Endothelial cell of umbilical vein (primary cell): ENCODE measurements around the gene UVRAG.

Experiments used
- CTCF ChIP-seq, 2 donors: IDR thresholded peaks; 1 replicate in 1 of 2; 2 replicates in 1 of 2; pipeline ENCODE4 v1.5.1; 2011; ENCODE audit warnings: low read length in 2 of 2, mild to moderate bottlenecking in 2 of 2, moderate library complexity in 2 of 2, control low read depth in 1 of 2, inconsistent platforms in 1 of 2, low read depth in 1 of 2; ENCODE audit not compliant: insufficient read depth in 1 of 2; ENCODE audit errors: extremely low read depth in 1 of 2
- EZH2 ChIP-seq: IDR thresholded peaks from 2 replicates; pipeline ENCODE4 v1.6.1; 2012; ENCODE audit warnings: borderline replicate concordance, low read depth, mild to moderate bottlenecking, moderate library complexity, low read length, inconsistent platforms; ENCODE audit not compliant: severe bottlenecking
- JUN ChIP-seq: IDR thresholded peaks from 2 replicates; pipeline ENCODE4 v1.6.1; 2011; ENCODE audit warnings: borderline replicate concordance, low read depth; ENCODE audit not compliant: insufficient read length, insufficient read depth
- MAX ChIP-seq: IDR thresholded peaks from 2 replicates; pipeline ENCODE4 v1.6.1; 2011; ENCODE audit not compliant: insufficient read depth, insufficient read length
- MYC ChIP-seq: IDR thresholded peaks from one replicate; pipeline ENCODE4 v1.6.1; 2011; ENCODE audit warnings: mild to moderate bottlenecking, low read depth, low read length
- POLR2A ChIP-seq: IDR thresholded peaks from 2 replicates; pipeline ENCODE4 v1.6.1; 2012; ENCODE audit warnings: low read depth, mild to moderate bottlenecking, control low read depth, low read length
- POLR2AphosphoS5 ChIP-seq: IDR thresholded peaks from 2 replicates; pipeline ENCODE4 v1.6.1; 2012; ENCODE audit warnings: low read depth, mild to moderate bottlenecking, control low read depth, low read length, moderate library complexity; ENCODE audit not compliant: insufficient read depth

GRCh38 chr11:76167590-76167989, 352.6 kb downstream of the UVRAG start:
- TF ChIP-seq MYC: no peak
- TF ChIP-seq CTCF (IDR thresholded peaks at IDR 0.05; ENCODE audit: extremely low read depth in 1 of 2, insufficient read depth in 1 of 2, low read depth in 1 of 2, low read length in 2 of 2): no peak
- TF ChIP-seq JUN: no peak
- no peak for TF ChIP-seq EZH2
- no peak for TF ChIP-seq POLR2AphosphoS5
- no peak for TF ChIP-seq MAX
- TF ChIP-seq POLR2A: no peak
